Right lobe of liver (tissue), 4 donors: Measurements from ENCODE around the gene MRPL11.

ENCODE experiments used
- CTCF ChIP-seq, 4 donors: fragments of 200-600 bp in 3 of 4; fragments of 450-650 bp in 1 of 4; IDR thresholded peaks; one replicate each; pipeline versions ENCODE4 v1.5.1 to v1.8.0; 2016 to 2022; ENCODE audit warnings: antibody characterized with exemption in 4 of 4, mild to moderate bottlenecking in 2 of 4
- POLR2A ChIP-seq: fragments of 450-650 bp; IDR thresholded peaks from one replicate; pipeline ENCODE4 v1.6.1; 2017; ENCODE audit warnings: antibody characterized with exemption, mild to moderate bottlenecking
- donor health status: DM: no; HTN: no; CAD: no.
- donor health status: DM: no; HTN: no; CAD: no.
- donor health status: DM: no; HTN: yes; CAD: no.

GRCh38 chr11:66419825-66420224 is 18.8 kb downstream of the MRPL11 start:
- TF ChIP-seq CTCF (IDR thresholded peaks at IDR 0.05) (no peak), POLR2A (no peak)
